Activated CD8-positive, alpha-beta memory T cell treated with anti-CD3 and anti-CD28 coated beads, Interleukin-2, amount 10 ng/mL, durations not matched to agents 7 days and 5 days (primary cell): Measurements from ENCODE around the gene GRIK2. TPM values are rescaled to one million over a fixed set of nuclear protein-coding genes. Genes with fewer than 3 reads are reported as not detected.

Experiments used
- ATAC-seq: fragments of 150-1000 bp; cut with Tn5 transposase; one replicate; pipeline ENCODE4 v1.10.0; 2021; ENCODE audit warnings: moderate library complexity
- CTCF ChIA-PET: fragments of 350-600 bp; sonication (Branson Sonifier 250); formaldehyde crosslinking; loops from one replicate; lab custom pipeline; 2021; ENCODE audit warnings: antibody characterized with exemption; lab: Charles Lee
- DNase-seq: peaks from one replicate; pipeline ENCODE4 v3.0.0-alpha.2; 2020
- H3K27ac Mint-ChIP-seq: one replicate; pipeline ENCODE4 v1.8.0; 2021; ENCODE audit warnings: mild to moderate bottlenecking, mixed read lengths
- H3K27me3 Mint-ChIP-seq: one replicate; pipeline ENCODE4 v1.8.0; 2021; ENCODE audit warnings: mixed read lengths
- H3K36me3 Mint-ChIP-seq: one replicate; pipeline ENCODE4 v1.8.0; 2021; ENCODE audit warnings: mild to moderate bottlenecking, mixed read lengths
- H3K4me1 Mint-ChIP-seq: one replicate; pipeline ENCODE4 v1.8.0; 2021; ENCODE audit warnings: mixed read lengths
- H3K4me3 Mint-ChIP-seq: one replicate; pipeline ENCODE4 v1.8.0; 2021; ENCODE audit warnings: mild to moderate bottlenecking, moderate library complexity, mixed read lengths
- H3K9me3 Mint-ChIP-seq: one replicate; pipeline ENCODE4 v1.8.0; 2022; ENCODE audit warnings: low read depth, mixed read lengths
- total RNA-seq, 2 experiments: library from RNA; stranded (reverse); gene quantifications; one replicate each; pipeline ENCODE4 v1.2.3, GENCODE V29; 2021

The GRIK2 gene
- total RNA-seq, 2 experiments from 2014 or later = not detected

DNA sequence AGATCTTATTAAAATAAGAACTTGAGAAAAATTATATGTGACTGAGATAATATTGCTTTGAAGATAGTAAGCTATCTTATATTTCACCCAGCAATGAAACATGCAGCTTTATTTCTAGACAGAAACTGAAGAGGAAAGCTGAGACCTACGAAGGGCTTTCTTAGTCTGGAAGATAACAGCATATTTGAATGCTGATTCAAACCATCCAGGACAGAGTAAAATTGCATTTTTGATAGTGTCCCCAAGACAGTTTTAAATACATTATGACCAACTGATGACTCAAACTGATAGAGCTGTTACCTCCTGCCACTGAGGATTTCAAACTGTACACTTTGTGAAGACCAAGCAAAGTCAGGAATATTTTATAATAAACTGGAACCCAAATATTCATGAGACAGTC, 409.6 kb downstream of the GRIK2 start:
- H3K9me3 Mint-ChIP-seq = no peaks in the 10 kb centered on the region
- H3K36me3 Mint-ChIP-seq = no peaks in the 10 kb centered on the region
- no peak overlapping the region for H3K27ac Mint-ChIP-seq
- H3K4me3 Mint-ChIP-seq = no peak overlapping the region
- H3K27me3 Mint-ChIP-seq = no peaks in the 10 kb centered on the region
- no peaks in the 10 kb centered on the region for H3K4me1 Mint-ChIP-seq
- CTCF ChIA-PET = no interaction called here
- no peak for DNase-seq
- ATAC-seq = no peak

DNA sequence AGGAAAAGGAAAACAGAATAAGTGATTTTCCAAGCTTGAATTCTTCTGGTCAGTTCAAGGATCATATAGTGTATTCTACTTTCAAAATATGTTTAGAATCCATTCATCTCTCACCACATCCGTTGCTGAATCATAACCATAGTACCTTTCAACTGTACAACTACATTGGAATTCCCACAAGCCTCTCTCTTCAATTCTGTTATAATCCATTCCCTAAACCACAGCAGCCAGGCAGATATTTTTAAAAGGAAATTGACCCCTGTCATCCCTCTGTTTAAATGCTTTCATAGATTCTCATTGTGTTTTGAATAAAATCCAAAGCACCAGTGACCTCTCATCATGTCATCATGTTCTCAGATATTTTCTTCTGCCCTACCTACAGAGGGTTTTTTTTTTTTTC, 412.7 kb downstream of the GRIK2 start:
- no peak for DNase-seq
- Mint-ChIP-seq H3K27me3 (no peaks in the 10 kb centered on the region), H3K4me1 (no peaks in the 10 kb centered on the region), H3K27ac (no peak overlapping the region), H3K36me3 (no peaks in the 10 kb centered on the region), H3K4me3 (no peak overlapping the region), H3K9me3 (no peaks in the 10 kb centered on the region)
- CTCF ChIA-PET = no interaction called here
- ATAC-seq = no peak

GRCh38 chr6:101811108-101811507, 417.6 kb downstream of the GRIK2 start:
- Mint-ChIP-seq H3K4me3 (no peak overlapping the region), H3K27me3 (no peaks in the 10 kb centered on the region), H3K4me1 (no peaks in the 10 kb centered on the region), H3K27ac (no peak overlapping the region), H3K36me3 (no peaks in the 10 kb centered on the region), H3K9me3 (no peaks in the 10 kb centered on the region)
- ATAC-seq (no peak), DNase-seq (no peak)
- CTCF ChIA-PET = no interaction called here

DNA sequence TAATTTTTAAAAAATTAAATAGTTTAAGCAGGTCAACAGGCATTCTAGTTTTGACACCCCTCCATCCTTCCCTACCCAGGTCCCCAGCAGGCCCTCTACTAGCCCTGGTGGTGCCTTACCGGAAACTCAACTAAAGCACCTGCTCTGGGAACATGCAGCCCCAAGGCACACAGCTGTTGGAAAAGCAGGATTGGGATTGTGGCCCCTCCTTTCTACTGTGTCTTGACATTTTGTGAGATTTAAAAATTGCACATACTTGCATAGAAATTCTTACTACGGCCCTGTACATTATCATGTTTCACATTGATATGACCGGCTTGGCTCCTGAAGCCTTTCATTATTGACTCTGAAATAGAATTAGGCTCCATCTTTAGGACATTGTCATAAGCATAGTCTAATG, 423.2 kb downstream of the GRIK2 start:
- H3K4me3 Mint-ChIP-seq = no peak overlapping the region
- H3K27me3 Mint-ChIP-seq = no peaks in the 10 kb centered on the region
- no peak overlapping the region for H3K27ac Mint-ChIP-seq
- ATAC-seq (no peak), DNase-seq (no peak)
- H3K4me1 Mint-ChIP-seq = no peaks in the 10 kb centered on the region
- CTCF ChIA-PET = no interaction called here
- no peaks in the 10 kb centered on the region for H3K36me3 Mint-ChIP-seq
- H3K9me3 Mint-ChIP-seq = peaks cover 2% of the 10 kb centered on the region

GRCh38 chr6:101818051-101818450, 424.5 kb downstream of the GRIK2 start:
- H3K36me3 Mint-ChIP-seq = no peaks in the 10 kb centered on the region
- no peak overlapping the region for H3K27ac Mint-ChIP-seq
- CTCF ChIA-PET = no interaction called here
- H3K4me1 Mint-ChIP-seq = no peaks in the 10 kb centered on the region
- H3K27me3 Mint-ChIP-seq = no peaks in the 10 kb centered on the region
- DNase-seq (no peak), ATAC-seq (no peak)
- no peak overlapping the region for H3K4me3 Mint-ChIP-seq
- peaks cover 4% of the 10 kb centered on the region for H3K9me3 Mint-ChIP-seq

- CTCF ChIA-PET = no interaction called here
- Mint-ChIP-seq H3K9me3 (peaks cover 3% of the 10 kb centered on the region), H3K27me3 (no peaks in the 10 kb centered on the region), H3K27ac (no peak overlapping the region), H3K36me3 (no peaks in the 10 kb centered on the region), H3K4me3 (no peak overlapping the region), H3K4me1 (no peaks in the 10 kb centered on the region)
- ATAC-seq (no peak), DNase-seq (no peak)
These were observed 431.2 kb downstream of the GRIK2 start for GRCh38 chr6:101824551-101825345.

GRCh38 chr6:101826269-101826668, 432.8 kb downstream of the GRIK2 start:
- Mint-ChIP-seq H3K4me1 (no peaks in the 10 kb centered on the region), H3K9me3 (peaks cover 3% of the 10 kb centered on the region), H3K27me3 (no peaks in the 10 kb centered on the region), H3K27ac (no peak overlapping the region), H3K36me3 (no peaks in the 10 kb centered on the region), H3K4me3 (no peak overlapping the region)
- CTCF ChIA-PET = no interaction called here
- ATAC-seq = no peak
- no peak for DNase-seq

GRCh38 chr6:101826678-101827077, 433.2 kb downstream of the GRIK2 start:
- Mint-ChIP-seq H3K4me3 (no peak overlapping the region), H3K4me1 (no peaks in the 10 kb centered on the region), H3K9me3 (peaks cover 3% of the 10 kb centered on the region), H3K27me3 (no peaks in the 10 kb centered on the region), H3K36me3 (no peaks in the 10 kb centered on the region), H3K27ac (no peak overlapping the region)
- no peak for DNase-seq
- CTCF ChIA-PET = no interaction called here
- ATAC-seq = no peak

- H3K36me3 Mint-ChIP-seq = no peaks in the 10 kb centered on the region
- no peaks in the 10 kb centered on the region for H3K4me1 Mint-ChIP-seq
- no peak for ATAC-seq
- DNase-seq = no peak
- H3K4me3 Mint-ChIP-seq = no peak overlapping the region
- H3K27me3 Mint-ChIP-seq = no peaks in the 10 kb centered on the region
- H3K27ac Mint-ChIP-seq = no peak overlapping the region
- peaks cover 2% of the 10 kb centered on the region for H3K9me3 Mint-ChIP-seq
- CTCF ChIA-PET = no interaction called here
These were observed 437.1 kb downstream of the GRIK2 start for GRCh38 chr6:101830501-101831031.

- DNase-seq = no peak
- Mint-ChIP-seq H3K36me3 (no peaks in the 10 kb centered on the region), H3K4me3 (no peak overlapping the region), H3K27me3 (no peaks in the 10 kb centered on the region), H3K27ac (no peak overlapping the region), H3K4me1 (no peaks in the 10 kb centered on the region), H3K9me3 (peaks cover 2% of the 10 kb centered on the region)
- CTCF ChIA-PET = no interaction called here
- no peak for ATAC-seq
These were observed 438.9 kb downstream of the GRIK2 start for GRCh38 chr6:101832371-101832770.

- Mint-ChIP-seq H3K27me3 (no peaks in the 10 kb centered on the region), H3K4me3 (no peak overlapping the region), H3K4me1 (no peaks in the 10 kb centered on the region), H3K36me3 (no peaks in the 10 kb centered on the region), H3K9me3 (peaks cover 5% of the 10 kb centered on the region), H3K27ac (no peak overlapping the region)
- no peak for DNase-seq
- CTCF ChIA-PET = no interaction called here
- no peak for ATAC-seq
These were observed 446.6 kb downstream of the GRIK2 start for GRCh38 chr6:101840100-101840499.

DNA sequence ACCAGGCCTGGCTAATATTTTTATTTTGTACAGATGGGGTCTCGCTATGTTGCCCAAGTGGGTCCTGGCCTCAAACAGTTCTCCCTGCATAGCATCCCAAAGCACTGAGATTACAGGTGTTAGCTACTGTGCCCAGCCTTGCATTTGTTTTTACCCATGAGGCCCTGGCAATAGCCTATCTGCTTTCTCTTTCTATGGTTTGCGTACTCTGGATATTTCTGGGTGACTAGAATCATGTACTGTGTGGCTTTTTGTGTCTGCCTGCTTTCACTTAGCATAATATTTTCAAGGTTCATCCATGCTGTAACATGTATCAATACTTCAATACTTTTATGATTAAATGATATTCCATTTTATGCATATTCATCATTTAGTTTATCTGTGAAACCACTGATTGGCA, 451.7 kb downstream of the GRIK2 start:
- Mint-ChIP-seq H3K9me3 (peaks cover 1% of the 10 kb centered on the region), H3K4me1 (no peaks in the 10 kb centered on the region), H3K36me3 (no peaks in the 10 kb centered on the region), H3K27ac (no peak overlapping the region), H3K27me3 (no peaks in the 10 kb centered on the region), H3K4me3 (no peak overlapping the region)
- CTCF ChIA-PET = no interaction called here
- ATAC-seq = no peak
- DNase-seq = no peak

GRCh38 chr6:101845621-101846020, 452.1 kb downstream of the GRIK2 start:
- H3K36me3 Mint-ChIP-seq = no peaks in the 10 kb centered on the region

DNA sequence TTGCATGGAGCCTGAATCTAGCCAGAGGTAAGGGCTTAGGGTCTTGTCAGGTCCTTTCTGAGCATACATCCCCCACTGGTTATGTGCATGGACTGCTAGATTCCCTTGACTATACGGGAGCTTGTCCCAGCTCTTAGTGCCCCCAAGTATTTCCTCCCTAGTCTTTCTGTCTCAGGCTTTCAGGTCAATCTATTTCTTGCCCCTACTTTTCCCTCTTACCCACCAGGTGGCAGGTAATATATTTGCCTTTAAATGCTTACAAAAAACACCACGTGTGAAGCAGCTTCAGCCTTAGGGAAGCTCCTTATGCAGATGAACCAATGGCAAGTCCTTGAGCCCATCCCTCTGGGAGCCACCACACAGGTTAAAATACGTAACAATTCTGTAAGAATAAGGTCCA, 454.2 kb downstream of the GRIK2 start:
- Mint-ChIP-seq H3K36me3 (no peaks in the 10 kb centered on the region), H3K4me1 (no peaks in the 10 kb centered on the region), H3K9me3 (no peaks in the 10 kb centered on the region), H3K27me3 (no peaks in the 10 kb centered on the region), H3K4me3 (no peak overlapping the region), H3K27ac (no peak overlapping the region)
- CTCF ChIA-PET = no interaction called here
- DNase-seq = no peak
- no peak for ATAC-seq

More at GRCh38 chr6:101845621-101846020, 452.1 kb downstream of the GRIK2 start:
- CTCF ChIA-PET = no interaction called here
- no peaks in the 10 kb centered on the region for H3K27me3 Mint-ChIP-seq
- H3K4me1 Mint-ChIP-seq = no peaks in the 10 kb centered on the region
- DNase-seq (no peak), ATAC-seq (no peak)
- no peak overlapping the region for H3K27ac Mint-ChIP-seq
- H3K9me3 Mint-ChIP-seq = no peaks in the 10 kb centered on the region
- no peak overlapping the region for H3K4me3 Mint-ChIP-seq
